Germinal center (tissue), 1 donor: ENCODE results near the gene ANXA11.

ENCODE experiments used
- DNase-seq: peaks from one replicate; pipeline ENCODE4 v3.0.0; 2012; ENCODE audit warnings: mixed read lengths, low spot score

Gene ANXA11

GRCh38 chr10:80165173-80165572 lies 40.2 kb downstream of the ANXA11 start:
- DNase-seq: no peak

- DNase-seq: no peak
Measured at GRCh38 chr10:80164596-80164995, 40.7 kb downstream of the ANXA11 start.

DNA sequence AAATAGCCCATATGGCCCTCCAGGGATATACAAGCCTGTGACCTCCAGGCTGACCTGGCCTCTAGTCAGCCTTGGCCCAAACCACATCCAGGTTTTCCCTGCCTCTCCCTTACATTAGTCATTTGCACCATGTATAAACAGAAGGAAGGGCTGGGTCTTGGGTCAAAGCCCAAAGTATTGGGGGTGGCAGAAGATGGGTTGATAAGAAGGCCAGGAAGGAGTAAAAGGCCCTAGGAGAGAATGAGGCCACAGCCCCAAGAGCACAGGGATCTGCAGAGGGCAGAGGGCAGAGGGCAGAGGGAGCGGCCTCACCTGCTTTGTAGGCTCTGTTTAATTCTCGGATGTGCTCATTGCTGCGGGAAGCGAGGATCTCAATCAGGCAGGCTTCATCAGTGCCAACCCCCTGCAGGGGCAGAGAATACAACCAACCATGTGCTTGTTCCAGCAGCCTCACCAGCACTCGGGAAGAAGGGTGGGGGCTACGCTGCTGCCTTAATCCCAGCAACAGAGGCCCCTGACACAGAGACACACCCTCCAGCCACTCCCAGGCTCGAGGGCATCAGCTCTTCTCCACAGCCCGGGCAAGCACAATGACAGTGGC lies 41.5 kb downstream of the ANXA11 start:
- DNase-seq: no peak

DNA sequence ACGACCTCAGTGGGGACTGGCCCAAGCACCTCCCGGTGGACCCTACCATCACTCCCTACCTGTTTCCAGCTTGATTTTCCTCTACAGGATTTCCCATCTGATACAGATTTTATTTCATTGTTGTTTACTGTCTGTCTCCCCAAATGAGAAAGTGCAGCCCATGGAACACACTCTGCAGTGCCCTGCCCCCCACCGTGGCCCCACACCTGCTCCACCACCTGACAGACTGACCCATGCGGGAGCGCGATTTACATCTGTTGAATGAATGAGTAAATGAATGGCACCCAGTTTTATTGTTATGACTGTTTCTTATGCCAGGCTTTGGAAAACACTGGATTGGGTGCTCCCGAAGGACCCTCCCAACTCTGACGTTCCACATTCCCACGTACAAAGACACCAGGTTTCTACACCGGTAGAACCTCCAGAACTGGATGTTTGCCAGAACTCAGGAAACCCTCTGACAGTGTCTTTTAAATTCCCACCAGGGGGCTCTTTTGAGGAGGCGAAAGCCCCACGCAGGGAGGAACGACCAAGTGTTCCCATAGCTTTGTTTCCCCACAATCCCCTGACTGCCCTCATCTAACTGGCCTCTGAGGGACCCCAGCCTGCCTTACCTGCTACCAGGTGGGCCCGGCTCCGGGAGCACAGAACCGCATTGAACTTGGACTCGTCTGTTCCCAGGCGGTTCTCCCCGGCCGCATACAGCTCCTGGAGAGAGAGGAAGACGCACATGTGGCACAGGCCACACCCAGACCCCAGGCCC lies 43.8 kb downstream of the ANXA11 start:
- DNase-seq: no peak

DNA sequence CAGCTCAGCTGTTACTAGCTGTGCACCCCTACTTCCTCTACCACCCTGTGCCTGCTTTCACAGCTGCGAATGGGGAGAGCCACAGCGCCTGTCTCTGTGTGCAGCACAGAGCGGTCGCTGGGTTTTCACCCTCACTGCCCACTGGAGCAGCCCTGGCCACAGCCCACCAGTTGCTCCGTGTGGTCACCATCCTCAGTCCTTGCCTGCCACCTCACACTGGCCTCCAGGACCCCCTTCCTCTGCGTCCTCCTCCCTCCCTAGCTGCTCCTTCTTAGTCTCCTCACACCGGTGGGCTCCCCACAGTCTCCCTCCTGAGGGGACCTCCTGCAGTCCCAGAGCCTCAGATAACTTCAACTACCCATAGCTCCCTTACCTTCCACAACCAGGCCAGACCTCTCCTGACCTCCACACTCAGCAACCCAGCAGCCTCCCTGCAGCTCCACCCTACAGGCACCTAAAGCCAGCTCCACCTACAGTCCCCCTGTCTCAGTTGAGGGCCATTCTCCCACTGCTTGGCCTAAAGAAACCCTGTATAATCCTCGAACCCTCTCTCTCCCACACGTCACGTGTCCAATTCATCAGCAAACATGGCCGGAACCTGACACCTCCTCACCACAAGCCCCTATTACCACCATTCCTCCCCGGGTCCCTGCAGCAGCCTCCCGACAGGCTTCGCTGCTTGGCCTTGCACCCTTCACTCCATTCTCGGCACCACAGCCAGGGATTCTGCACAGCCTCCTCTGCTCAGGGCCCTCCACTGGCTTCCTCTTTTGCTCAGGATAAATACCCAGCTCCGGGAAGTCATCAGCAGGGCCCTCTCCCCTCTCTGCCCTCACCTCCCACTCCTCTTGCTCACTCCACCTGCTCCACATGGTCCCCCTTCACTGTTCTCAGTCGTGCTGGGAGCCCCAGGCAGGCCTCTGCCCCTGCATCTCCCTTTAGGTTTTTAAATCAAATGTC lies 44.7 kb downstream of the ANXA11 start:
- DNase-seq: no peak

DNA sequence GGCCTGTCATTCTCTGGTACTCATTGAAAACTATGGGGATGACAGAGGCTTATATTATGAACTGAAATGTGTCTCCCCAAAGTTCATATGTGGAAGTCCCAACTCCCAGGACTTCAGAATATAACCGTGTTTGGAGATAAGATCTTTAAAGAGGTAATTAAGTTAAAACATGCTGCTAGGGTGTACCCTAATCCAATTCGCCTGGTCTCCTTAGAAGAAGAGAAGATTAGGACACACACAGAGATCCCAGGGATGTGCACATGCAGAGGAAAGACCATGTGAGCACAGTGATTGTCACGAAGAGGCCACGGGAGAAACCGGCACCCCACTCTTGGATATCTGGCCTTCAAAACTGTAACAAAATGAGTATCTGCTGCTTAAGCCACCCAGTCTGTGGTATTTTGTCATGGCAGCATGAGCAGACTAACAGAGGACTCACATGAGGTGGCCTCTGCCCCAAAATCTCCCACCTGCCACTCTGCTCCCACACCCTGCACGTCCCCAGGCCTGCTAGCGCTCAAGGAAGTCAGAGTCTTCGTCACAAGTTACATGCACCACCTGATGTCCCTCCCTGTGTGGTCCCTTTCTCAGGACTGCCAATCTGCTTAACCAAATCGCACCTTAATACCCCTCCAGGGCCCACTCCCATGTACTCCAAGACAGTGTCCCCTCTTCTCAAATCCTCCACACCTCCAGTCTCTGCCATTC lies 46.0 kb downstream of the ANXA11 start:
- no peak for DNase-seq

- DNase-seq: no peak
Measured at GRCh38 chr10:80158598-80159127, 46.7 kb downstream of the ANXA11 start.

DNA sequence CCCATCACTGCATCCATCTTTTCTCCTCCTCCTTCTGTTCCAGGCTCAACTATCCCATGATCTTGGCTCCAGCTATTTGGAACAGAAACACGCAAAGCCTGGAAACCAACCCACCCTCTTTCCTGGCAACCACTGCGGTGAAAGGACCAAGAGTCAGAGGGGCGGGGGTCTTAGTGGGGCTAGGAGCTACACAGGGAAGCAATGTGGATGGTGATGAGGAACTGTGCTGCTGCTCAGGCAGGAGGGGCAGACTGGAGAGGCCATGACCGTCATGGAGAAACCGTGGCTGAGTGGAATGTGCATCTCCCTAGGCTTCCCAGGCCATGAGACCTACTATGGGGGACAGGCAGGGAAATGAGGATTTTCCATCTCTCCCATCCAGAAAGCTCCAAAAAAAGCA lies 47.2 kb downstream of the ANXA11 start:
- no peak for DNase-seq

DNA sequence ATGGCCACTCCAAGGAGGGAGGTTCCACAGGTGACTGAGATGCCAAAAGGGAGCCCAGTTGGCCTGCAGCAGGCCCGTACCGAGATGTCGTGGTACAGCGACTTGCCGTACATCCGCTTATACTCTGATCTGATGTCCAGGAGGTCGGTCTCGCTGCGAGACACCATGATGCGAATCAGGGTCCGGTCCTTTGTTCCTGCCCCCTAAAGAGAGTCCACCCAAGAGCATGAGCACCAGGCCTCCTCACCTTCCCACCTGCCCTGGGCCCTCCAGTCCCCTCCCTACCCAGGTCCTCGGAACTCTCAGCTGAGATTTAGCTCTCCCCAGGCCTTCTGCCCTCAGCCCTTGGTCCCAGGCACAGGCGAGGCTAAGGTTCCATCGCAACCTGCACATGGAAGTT lies 47.8 kb downstream of the ANXA11 start:
- DNase-seq: no peak

- no peak for DNase-seq
Measured at GRCh38 chr10:80156216-80156615, 49.1 kb downstream of the ANXA11 start.

- no peak for DNase-seq
Measured at GRCh38 chr10:80155696-80156215, 49.6 kb downstream of the ANXA11 start.

DNA sequence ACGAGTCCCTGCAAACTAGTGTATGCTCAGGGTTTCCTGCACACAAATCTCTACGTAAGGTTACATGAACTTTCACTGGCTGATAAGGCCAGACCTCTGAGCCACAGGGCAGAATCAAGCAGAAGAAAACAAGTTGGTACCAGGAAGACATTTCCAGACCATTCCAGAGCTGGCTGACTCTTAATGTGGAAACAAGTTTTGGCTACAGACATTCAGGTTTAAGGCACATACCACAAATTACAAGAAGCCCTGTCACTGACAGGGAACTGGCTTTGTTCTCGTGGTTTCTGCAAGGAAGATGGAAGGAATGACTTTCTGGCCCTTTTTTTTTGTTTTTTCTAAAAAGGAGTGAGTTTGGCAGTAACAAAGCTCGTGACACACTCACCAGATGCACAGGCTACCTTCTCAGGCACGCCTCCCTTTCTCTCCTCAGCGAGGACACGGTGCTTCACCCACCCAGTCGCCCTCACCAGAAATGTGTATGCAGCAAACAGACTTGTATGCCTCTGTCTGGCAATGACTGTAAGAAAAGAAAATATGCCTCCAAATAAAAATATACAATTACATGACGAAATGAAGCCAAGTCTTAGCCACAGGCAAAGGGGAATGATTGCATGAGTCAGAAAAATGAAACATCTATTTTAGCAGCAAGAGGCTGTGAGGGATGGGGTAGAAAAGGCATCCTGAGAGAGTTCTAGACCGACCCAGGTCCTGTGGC lies 50.2 kb downstream of the ANXA11 start:
- DNase-seq: no peak

- DNase-seq: no peak
Measured at GRCh38 chr10:80154626-80154977, 50.7 kb downstream of the ANXA11 start.

DNA sequence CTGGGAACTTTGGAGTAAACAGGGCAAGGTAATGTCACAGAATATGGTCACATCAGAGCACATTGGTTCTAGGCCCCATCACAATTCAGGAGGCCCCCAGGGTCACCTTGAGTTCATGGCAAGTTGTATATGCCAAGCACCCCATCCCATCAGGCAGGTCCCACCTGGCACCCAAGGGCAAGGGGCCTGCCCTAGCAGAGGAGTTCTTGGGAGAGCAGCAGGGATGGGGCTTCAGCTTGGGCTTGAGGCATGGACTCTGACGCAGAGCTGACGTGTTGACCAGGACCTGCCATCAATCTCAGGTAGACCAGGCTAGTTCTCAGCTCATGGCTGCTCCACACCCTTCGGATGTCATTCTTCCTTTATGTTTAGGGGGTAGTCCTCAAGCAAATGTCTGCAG lies 51.9 kb downstream of the ANXA11 start:
- no peak for DNase-seq

DNA sequence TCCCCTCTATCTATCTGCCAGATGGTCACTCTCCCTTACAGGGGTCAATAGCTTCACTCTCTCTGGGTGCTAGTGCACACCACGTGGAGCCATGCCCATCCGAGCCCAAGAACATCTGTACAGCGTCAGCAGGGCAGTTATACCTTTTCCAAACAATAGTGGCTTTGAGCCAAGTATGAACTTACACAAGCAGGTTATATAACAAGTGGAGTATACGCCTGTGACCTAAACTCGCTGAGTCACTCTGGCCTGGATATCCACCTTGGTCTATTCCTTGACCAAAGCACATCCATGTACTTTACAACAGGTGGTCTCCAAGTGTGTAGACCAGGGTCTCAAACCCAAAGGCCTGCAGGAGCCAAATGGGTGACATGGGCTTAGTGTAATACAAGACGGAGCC lies 52.5 kb downstream of the ANXA11 start:
- DNase-seq: no peak

- DNase-seq: no peak
Measured at GRCh38 chr10:80150172-80150571, 55.2 kb downstream of the ANXA11 start.

DNA sequence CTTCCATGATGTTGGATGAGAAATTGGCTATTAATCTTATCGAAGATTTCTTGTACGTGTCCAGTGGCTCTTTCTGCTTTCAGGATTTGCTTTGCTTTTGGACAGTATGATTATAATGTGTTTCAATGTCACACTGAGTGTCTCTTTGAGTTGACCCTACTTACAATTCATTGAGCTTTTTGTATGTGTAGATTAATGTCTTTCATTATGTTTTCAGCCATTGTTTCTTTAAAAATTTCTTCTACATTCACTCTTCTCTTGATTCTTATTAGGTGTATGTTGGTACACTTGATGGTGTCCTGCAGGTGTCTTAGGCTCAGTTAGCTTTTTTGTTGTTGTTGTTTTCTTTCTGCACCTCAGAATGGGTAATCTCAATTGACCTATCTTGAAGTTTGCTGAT lies 56.2 kb downstream of the ANXA11 start:
- no peak for DNase-seq

GRCh38 chr10:80148166-80148805 lies 57.1 kb downstream of the ANXA11 start:
- DNase-seq: no peak

DNA sequence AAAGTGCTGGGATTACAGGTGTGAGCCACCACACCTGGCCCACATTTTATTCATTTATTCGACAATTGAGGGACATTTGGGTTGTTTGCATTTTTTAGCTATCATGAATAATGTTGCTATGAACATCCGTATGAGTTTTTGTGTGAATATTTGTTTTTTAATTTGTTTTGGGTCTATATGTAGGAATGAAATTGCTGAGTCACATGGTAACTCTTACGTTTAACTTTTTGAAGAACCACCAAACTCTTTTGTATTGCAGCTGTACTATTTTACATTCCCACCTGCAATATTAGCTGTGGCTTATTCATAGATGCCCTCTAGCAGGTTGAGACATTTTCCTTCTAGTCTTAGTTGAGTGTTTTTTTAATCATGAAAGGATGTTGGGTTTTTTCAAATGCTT lies 58.4 kb downstream of the ANXA11 start:
- DNase-seq: no peak
